Left kidney (tissue), 2 donors: ENCODE results near the gene FXN. TPM values are rescaled to one million over a fixed set of nuclear protein-coding genes. Genes with fewer than 3 reads are reported as not detected.
A peak's percentile ranks its signal among the peaks of the same experiment; 100 is the strongest.
"Not testable (repeated sequence)": the region's sequence is repeated elsewhere in the genome, so short reads cannot be mapped to it uniquely, and the experiment has no call there.

Experiments
- DNase-seq: peaks from one replicate; pipeline ENCODE4 v3.0.0-alpha.2; 2013
- polyA plus RNA-seq: library from polyadenylated mRNA; unstranded; fragments of 120-200 nt; gene quantifications from one replicate; pipeline ENCODE4 v1.2.1, GENCODE V29; 2013; ENCODE audit not compliant: insufficient read length

FXN gene
- polyA plus RNA-seq, 1 donor: 21.1 TPM

- no peak for DNase-seq
Measured at GRCh38 chr9:69020301-69021145, 15.0 kb upstream of the FXN start.

GRCh38 chr9:69023650-69024049, 11.9 kb upstream of the FXN start:
- DNase-seq: no peak

- peak; percentile 60 for DNase-seq
Measured at GRCh38 chr9:69027355-69028097, 8.0 kb upstream of the FXN start.

- no peak for DNase-seq
Measured at GRCh38 chr9:69028754-69029153, 6.8 kb upstream of the FXN start.

GRCh38 chr9:69029535-69029934, 6.0 kb upstream of the FXN start:
- DNase-seq: no peak

- no peak for DNase-seq
Measured at GRCh38 chr9:69030851-69031645, 4.5 kb upstream of the FXN start.

- DNase-seq: no peak
Measured at GRCh38 chr9:69034071-69034470, 1.5 kb upstream of the FXN start.

- no peak for DNase-seq
Measured at GRCh38 chr9:69036309-69036708, 757 bp downstream of the FXN start.

- DNase-seq: no peak
Measured at GRCh38 chr9:69036799-69037198, 1.2 kb downstream of the FXN start.

- no peak for DNase-seq
Measured at GRCh38 chr9:69040646-69041045, 5.1 kb downstream of the FXN start.

GRCh38 chr9:69044240-69045219, 9.0 kb downstream of the FXN start:
- DNase-seq: peak; percentile 28

- no peak for DNase-seq
Measured at GRCh38 chr9:69045821-69046220, 10.3 kb downstream of the FXN start.

- no peak for DNase-seq
Measured at GRCh38 chr9:69046723-69047122, 11.2 kb downstream of the FXN start.

- DNase-seq: no peak
Measured at GRCh38 chr9:69047371-69047770, 11.8 kb downstream of the FXN start.

- no peak for DNase-seq
Measured at GRCh38 chr9:69049094-69049493, 13.5 kb downstream of the FXN start.

- not testable (repeated sequence) for DNase-seq
Measured at GRCh38 chr9:69050936-69051335, 15.4 kb downstream of the FXN start.

- no peak for DNase-seq
Measured at GRCh38 chr9:69054989-69055388, 19.4 kb downstream of the FXN start.

GRCh38 chr9:69056191-69056815, 20.8 kb downstream of the FXN start:
- DNase-seq: no peak

- no peak for DNase-seq
Measured at GRCh38 chr9:69058101-69058500, 22.5 kb downstream of the FXN start.

- DNase-seq: no peak
Measured at GRCh38 chr9:69060766-69061165, 25.2 kb downstream of the FXN start.

- no peak for DNase-seq
Measured at GRCh38 chr9:69062195-69062594, 26.6 kb downstream of the FXN start.
